Esophagus muscularis mucosa (tissue), 4 donors: ENCODE data around the gene RPL18.

Experiments used
- EP300 ChIP-seq: sonication (generic); formaldehyde crosslinking; IDR thresholded peaks from one replicate; pipeline ENCODE4 v1.6.1; 2017; ENCODE audit warnings: antibody characterized with exemption
- POLR2AphosphoS5 ChIP-seq, 2 donors: sonication (generic); formaldehyde crosslinking; IDR thresholded peaks; one replicate each; pipeline ENCODE4 v1.6.1; 2017; ENCODE audit warnings: antibody characterized with exemption in 2 of 2
- TF ChIP-seq, protein P1 (sequence below), 3 experiments: fragments of 200-600 bp in 2 of 3; fragments of 450-650 bp in 1 of 3; sonication (generic) in 2 of 3; IDR thresholded peaks; one replicate each; pipeline ENCODE4 v1.5.1; 2017 to 2019; ENCODE audit warnings: antibody characterized with exemption in 3 of 3, mild to moderate bottlenecking in 2 of 3, moderate library complexity in 1 of 3

DNA sequence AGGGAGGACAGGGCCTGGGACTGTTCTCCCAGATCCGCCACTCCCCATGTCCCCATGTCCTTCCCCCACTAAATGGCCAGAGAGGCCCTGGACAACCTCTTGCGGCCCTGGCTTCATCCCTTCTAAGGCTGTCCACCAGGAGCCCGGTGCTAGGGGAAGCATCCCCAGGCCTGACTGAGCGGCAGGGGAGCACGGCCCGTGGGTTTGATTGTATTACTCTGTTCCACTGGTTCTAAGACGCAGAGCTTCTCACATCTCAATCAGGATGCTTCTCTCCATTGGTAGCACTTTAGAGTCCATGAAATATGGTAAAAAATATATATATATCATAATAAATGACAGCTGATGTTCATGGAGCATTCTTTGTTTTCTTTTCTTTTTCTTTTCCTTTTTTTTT lies 11.6 kb downstream of the RPL18 start:
- TF ChIP-seq, protein P1, sequence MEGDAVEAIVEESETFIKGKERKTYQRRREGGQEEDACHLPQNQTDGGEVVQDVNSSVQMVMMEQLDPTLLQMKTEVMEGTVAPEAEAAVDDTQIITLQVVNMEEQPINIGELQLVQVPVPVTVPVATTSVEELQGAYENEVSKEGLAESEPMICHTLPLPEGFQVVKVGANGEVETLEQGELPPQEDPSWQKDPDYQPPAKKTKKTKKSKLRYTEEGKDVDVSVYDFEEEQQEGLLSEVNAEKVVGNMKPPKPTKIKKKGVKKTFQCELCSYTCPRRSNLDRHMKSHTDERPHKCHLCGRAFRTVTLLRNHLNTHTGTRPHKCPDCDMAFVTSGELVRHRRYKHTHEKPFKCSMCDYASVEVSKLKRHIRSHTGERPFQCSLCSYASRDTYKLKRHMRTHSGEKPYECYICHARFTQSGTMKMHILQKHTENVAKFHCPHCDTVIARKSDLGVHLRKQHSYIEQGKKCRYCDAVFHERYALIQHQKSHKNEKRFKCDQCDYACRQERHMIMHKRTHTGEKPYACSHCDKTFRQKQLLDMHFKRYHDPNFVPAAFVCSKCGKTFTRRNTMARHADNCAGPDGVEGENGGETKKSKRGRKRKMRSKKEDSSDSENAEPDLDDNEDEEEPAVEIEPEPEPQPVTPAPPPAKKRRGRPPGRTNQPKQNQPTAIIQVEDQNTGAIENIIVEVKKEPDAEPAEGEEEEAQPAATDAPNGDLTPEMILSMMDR (IDR thresholded peaks at IDR 0.05) = no peak
- no peak for TF ChIP-seq POLR2AphosphoS5 (IDR thresholded peaks at IDR 0.05)
- no peak for TF ChIP-seq EP300
